Measurements from ENCODE around the gene RAB7B. TPM values are rescaled to one million over a fixed set of nuclear protein-coding genes. Genes with fewer than 3 reads are reported as not detected.

Gene RAB7B
- total RNA-seq, 2 donors from 2014 or later, result 2.5 to 12.0 TPM

DNA sequence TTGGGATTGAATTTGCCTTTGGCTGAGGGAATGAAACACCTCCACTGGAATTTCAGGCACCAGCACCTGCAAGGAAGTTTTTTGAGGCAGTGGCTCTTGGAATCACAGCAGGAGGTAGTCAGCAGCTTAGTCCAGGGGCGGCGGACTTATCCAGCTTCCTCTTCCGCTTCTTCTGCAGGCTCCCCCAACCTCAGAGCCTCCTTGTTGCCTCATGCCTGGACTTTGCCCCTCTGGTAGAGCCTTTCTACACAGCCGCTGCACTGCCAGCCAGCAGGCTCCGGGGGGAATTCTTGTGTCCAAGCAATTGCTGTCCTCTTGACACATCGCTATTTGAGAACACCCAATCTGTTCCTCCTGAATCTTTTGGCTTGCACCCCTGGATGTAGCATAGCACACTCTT is 45.4 kb upstream of the RAB7B start:
- ATAC-seq (ENCODE audit: insufficient number of reproducible peaks, low FRiP score, low read depth), result no peak
- no peak overlapping the region for H3K4me3 ChIP-seq
- no peaks in the 10 kb centered on the region for H3K27me3 ChIP-seq (replicated peaks; ENCODE audit: insufficient read depth)
- H3K36me3 ChIP-seq, result no peaks in the 10 kb centered on the region
- TF ChIP-seq, protein P1, sequence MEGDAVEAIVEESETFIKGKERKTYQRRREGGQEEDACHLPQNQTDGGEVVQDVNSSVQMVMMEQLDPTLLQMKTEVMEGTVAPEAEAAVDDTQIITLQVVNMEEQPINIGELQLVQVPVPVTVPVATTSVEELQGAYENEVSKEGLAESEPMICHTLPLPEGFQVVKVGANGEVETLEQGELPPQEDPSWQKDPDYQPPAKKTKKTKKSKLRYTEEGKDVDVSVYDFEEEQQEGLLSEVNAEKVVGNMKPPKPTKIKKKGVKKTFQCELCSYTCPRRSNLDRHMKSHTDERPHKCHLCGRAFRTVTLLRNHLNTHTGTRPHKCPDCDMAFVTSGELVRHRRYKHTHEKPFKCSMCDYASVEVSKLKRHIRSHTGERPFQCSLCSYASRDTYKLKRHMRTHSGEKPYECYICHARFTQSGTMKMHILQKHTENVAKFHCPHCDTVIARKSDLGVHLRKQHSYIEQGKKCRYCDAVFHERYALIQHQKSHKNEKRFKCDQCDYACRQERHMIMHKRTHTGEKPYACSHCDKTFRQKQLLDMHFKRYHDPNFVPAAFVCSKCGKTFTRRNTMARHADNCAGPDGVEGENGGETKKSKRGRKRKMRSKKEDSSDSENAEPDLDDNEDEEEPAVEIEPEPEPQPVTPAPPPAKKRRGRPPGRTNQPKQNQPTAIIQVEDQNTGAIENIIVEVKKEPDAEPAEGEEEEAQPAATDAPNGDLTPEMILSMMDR (IDR thresholded peaks at IDR 0.05), result no peak
- no peak overlapping the region for H3K27ac ChIP-seq
- no peak for DNase-seq (ENCODE audit: low spot score)
- no peaks in the 10 kb centered on the region for H3K4me1 ChIP-seq (ENCODE audit: control insufficient read depth in 1 of 2, low read depth in 2 of 2)
- no peaks in the 10 kb centered on the region for H3K9me3 ChIP-seq

DNA sequence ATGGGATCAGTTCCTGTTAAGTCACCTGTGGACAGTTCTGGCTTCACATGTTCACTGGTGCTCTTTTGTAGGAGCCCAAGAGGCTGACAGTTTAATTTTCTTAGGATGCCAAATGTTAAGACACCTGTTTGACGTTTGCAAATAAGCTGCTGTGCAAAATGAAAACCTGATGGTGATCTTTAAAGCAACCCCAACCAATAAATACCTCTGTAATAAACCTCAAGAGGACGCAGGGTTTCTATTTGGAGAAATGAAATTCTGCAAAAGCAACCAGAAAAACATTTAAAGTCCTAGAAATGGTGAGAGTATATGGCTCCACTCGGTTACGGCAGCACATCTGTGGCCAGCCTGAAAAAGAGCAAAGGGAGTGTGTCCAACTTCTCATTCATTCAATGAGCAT is 44.1 kb upstream of the RAB7B start:
- Histone ChIP-seq H3K4me1 (ENCODE audit: control insufficient read depth in 1 of 2, low read depth in 2 of 2) (no peaks in the 10 kb centered on the region), H3K9me3 (no peaks in the 10 kb centered on the region), H3K36me3 (no peaks in the 10 kb centered on the region), H3K27ac (no peak overlapping the region), H3K27me3 (replicated peaks; ENCODE audit: insufficient read depth) (no peaks in the 10 kb centered on the region), H3K4me3 (no peak overlapping the region)
- no peak for ATAC-seq (ENCODE audit: insufficient number of reproducible peaks, low FRiP score, low read depth)
- DNase-seq (ENCODE audit: low spot score), result no peak
- TF ChIP-seq, protein P1 (IDR thresholded peaks at IDR 0.05), result no peak

DNA sequence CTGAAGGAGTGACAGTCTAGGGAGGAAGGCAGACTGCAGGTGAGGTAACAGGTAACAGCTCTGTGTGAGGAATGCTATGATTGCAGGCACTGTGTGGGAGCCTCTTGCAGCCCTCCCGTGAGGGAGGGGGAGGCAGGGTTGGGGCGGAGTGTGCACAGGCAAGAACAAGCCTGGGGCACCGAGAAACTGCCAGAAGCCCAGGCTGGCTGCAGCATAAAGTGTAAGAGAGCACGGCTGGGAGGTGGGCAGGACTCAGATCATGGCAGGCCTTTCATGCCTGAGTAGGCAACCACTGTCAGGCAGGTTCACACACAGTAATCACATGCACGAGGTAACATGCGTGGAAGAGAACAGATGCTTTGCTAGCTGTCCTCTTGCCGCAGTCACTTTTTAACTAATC is 38.4 kb upstream of the RAB7B start:
- no peaks in the 10 kb centered on the region for H3K36me3 ChIP-seq
- TF ChIP-seq, protein P1 (IDR thresholded peaks at IDR 0.05), result no peak
- H3K4me3 ChIP-seq, result no peak overlapping the region
- DNase-seq (ENCODE audit: low spot score), result no peak
- no peaks in the 10 kb centered on the region for H3K9me3 ChIP-seq
- H3K4me1 ChIP-seq (ENCODE audit: control insufficient read depth in 1 of 2, low read depth in 2 of 2), result no peaks in the 10 kb centered on the region
- no peak overlapping the region for H3K27ac ChIP-seq
- no peak for ATAC-seq (ENCODE audit: insufficient number of reproducible peaks, low FRiP score, low read depth)
- H3K27me3 ChIP-seq (replicated peaks; ENCODE audit: insufficient read depth), result no peaks in the 10 kb centered on the region

DNA sequence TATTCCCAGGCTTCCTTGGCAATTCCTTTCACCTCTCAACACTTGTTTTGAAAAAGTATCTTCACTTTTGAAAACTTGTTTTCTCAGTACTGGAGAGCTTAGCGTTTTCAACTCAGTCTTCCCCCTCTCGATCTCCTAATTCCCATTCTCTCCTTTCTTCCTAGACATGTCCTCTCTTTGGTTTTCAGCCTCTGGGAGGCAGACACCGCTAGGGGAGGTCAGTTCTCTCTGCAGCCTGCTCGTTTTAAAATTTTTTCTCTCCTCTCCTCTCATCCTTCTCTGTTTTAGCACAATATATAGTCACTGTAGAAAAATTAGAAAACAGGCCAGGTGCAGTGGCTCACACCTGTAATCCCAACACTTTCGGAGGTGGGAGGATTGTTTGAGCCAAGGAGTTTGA is 37.1 kb upstream of the RAB7B start:
- H3K9me3 ChIP-seq, result no peaks in the 10 kb centered on the region
- TF ChIP-seq, protein P1 (IDR thresholded peaks at IDR 0.05), result no peak
- H3K27ac ChIP-seq, result no peak overlapping the region
- ATAC-seq (ENCODE audit: insufficient number of reproducible peaks, low FRiP score, low read depth), result no peak
- DNase-seq (ENCODE audit: low spot score), result no peak
- no peaks in the 10 kb centered on the region for H3K36me3 ChIP-seq
- no peaks in the 10 kb centered on the region for H3K4me1 ChIP-seq (ENCODE audit: control insufficient read depth in 1 of 2, low read depth in 2 of 2)
- no peaks in the 10 kb centered on the region for H3K27me3 ChIP-seq (replicated peaks; ENCODE audit: insufficient read depth)
- no peak overlapping the region for H3K4me3 ChIP-seq

DNA sequence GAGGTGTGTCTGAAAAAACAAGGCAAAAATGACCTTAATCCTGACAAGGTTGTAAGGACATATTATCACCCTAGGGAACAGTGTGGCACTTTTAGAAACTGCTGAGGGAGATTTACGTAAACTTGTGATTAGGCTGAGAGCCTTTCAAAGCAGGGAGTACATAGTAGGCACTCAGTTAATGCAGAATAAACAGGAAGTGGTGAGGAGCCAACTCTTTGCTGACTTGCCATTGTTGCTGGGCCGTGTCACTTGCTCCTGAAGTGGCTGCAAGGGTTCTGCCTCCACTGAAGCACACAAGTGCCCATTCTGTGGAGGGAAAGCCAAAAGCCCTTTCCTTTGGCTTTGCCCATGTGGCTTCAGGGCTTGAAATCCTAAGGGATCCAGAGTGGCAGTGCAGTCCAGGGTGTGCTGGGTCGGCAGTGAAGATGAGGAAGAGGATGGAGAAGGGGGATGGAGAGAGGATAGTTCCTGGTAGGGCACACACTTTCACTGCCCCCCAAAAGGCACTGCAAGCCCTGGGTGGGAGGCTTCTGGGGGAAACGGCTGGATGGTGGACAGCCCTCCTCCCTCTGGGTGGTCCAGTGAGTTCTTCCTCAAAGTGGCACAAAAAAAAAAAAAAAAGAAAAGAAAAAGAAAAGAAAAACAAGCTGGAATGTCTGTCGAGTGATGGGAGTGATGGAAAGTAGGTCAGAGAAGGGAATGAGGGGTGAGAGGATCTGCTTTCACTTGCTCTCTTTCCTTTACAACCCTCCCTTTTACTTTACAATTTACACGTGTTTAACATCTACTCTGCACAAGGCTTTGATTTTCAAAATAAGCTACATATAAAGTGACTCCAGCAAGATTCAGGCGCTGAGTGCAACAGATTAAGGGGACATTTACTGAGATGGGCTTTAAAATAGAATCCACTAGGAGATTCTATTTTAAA is 36.1 kb upstream of the RAB7B start:
- no peak for DNase-seq (ENCODE audit: low spot score)

More for the DNA sequence above, 36.1 kb upstream of the RAB7B start:
- no peak overlapping the region for H3K27ac ChIP-seq
- TF ChIP-seq, protein P1 (IDR thresholded peaks at IDR 0.05), result no peak
- H3K36me3 ChIP-seq, result no peaks in the 10 kb centered on the region
- no peaks in the 10 kb centered on the region for H3K9me3 ChIP-seq
- no peaks in the 10 kb centered on the region for H3K27me3 ChIP-seq (replicated peaks; ENCODE audit: insufficient read depth)
- H3K4me1 ChIP-seq (ENCODE audit: control insufficient read depth in 1 of 2, low read depth in 2 of 2), result no peaks in the 10 kb centered on the region
- no peak overlapping the region for H3K4me3 ChIP-seq
- no peak for ATAC-seq (ENCODE audit: insufficient number of reproducible peaks, low FRiP score, low read depth)
